BJ (cell line): Measurements from ENCODE around the gene TAF11. TPM values are rescaled to one million over a fixed set of nuclear protein-coding genes. Genes with fewer than 3 reads are reported as not detected.
"Not testable (repeated sequence)": the region's sequence is repeated elsewhere in the genome, so short reads cannot be mapped to it uniquely, and the experiment has no call there.

Source experiments
- CTCF ChIA-PET: fragments of 350-600 bp; formaldehyde crosslinking; extraction: SDS; loops from one replicate; lab custom pipeline; 2021; ENCODE audit warnings: antibody characterized with exemption, inconsistent platforms; lab: Yijun Ruan, JAX
- POLR2A ChIA-PET: fragments of 300-600 bp; sonication (Branson Sonifier 250); formaldehyde crosslinking; extraction: SDS; loops from one replicate; lab custom pipeline; 2021; ENCODE audit warnings: antibody characterized with exemption; lab: Charles Lee
- DNase-seq: peaks from one replicate; pipeline ENCODE4 v3.0.0-alpha.2; 2011; ENCODE audit warnings: low read depth
- H3K27me3 ChIP-seq: 2 replicates; pipeline ENCODE4 v1.6.0; 2011; ENCODE audit warnings: low read length; ENCODE audit not compliant: control insufficient read depth, insufficient read depth
- H3K36me3 ChIP-seq: 2 replicates; pipeline ENCODE4 v1.5.1; 2011; ENCODE audit warnings: low read length; ENCODE audit not compliant: control insufficient read depth, insufficient read depth
- H3K4me3 ChIP-seq: 2 replicates; pipeline ENCODE4 v1.5.1; 2011; ENCODE audit warnings: low read depth, mild to moderate bottlenecking, control low read depth, low read length
- polyA plus RNA-seq: library from polyadenylated mRNA; depleted of rRNA; stranded (reverse); fragments of >200 nt; gene quantifications from 2 replicates; pipeline ENCODE4 v1.2.3, GENCODE V29; 2011
- TF ChIP-seq, protein P1 (sequence below): IDR thresholded peaks from 2 replicates; pipeline ENCODE4 v1.5.1; 2011; ENCODE audit warnings: low read depth, mild to moderate bottlenecking, control low read depth, inconsistent platforms, low read length, moderate library complexity; ENCODE audit not compliant: insufficient read depth

Gene TAF11
- polyA plus RNA-seq, 1 experiment: 15.2 TPM

DNA sequence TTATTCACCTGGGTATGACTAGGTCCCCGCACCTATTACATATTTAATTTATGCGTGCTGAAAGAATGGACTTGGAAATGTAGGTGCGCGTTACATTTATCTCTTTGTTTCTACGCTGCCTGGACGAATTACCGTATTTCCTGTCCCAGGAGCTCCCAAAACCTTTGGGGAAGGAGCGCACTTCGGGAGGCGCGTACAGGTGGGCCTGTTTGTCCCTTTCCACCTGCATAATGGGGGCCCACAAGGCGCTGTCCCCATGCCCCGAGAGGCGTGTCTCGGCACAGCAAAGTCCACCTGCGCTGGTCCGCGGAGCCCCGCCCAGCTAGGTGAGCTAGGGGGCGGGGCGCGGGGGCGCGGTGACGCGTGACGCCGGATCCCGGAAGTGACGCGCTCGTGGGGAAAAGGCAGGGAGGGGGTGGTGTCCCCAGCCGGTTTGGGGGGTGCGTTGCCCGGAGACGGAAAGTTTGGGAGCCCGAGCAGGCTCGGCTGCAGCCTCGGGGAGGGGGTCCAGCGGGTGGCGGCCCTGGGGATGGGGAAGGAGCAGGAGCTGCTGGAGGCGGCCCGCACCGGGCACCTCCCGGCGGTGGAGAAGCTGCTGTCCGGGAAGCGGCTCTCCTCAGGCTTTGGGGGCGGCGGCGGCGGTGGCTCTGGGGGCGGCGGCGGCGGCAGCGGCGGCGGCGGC, 1.2 kb upstream of the TAF11 start, which contains the start of gene ANKS1A:
TSS of gene ANKS1A (plus strand) at position 382 of the 682 bp plus-strand sequence. CDS start at position 530, 148 bp downstream.
- DNase-seq: no peak
- Histone ChIP-seq H3K27me3 (no peaks in the 10 kb centered on the region), H3K4me3 (peak within 1 kb of the TSS; percentile 65), H3K36me3 (no peaks in the 10 kb centered on the region)
- CTCF ChIA-PET: interaction anchor here (0.8 to 2.9 kb wide), 5 partner anchors 8 to 725 kb away, joined by 3 to 11 read pairs (median 3); no protein-coding TSS in a partner anchor
- TF ChIP-seq, protein P1, sequence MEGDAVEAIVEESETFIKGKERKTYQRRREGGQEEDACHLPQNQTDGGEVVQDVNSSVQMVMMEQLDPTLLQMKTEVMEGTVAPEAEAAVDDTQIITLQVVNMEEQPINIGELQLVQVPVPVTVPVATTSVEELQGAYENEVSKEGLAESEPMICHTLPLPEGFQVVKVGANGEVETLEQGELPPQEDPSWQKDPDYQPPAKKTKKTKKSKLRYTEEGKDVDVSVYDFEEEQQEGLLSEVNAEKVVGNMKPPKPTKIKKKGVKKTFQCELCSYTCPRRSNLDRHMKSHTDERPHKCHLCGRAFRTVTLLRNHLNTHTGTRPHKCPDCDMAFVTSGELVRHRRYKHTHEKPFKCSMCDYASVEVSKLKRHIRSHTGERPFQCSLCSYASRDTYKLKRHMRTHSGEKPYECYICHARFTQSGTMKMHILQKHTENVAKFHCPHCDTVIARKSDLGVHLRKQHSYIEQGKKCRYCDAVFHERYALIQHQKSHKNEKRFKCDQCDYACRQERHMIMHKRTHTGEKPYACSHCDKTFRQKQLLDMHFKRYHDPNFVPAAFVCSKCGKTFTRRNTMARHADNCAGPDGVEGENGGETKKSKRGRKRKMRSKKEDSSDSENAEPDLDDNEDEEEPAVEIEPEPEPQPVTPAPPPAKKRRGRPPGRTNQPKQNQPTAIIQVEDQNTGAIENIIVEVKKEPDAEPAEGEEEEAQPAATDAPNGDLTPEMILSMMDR: no peak
- POLR2A ChIA-PET: no interaction called here

DNA sequence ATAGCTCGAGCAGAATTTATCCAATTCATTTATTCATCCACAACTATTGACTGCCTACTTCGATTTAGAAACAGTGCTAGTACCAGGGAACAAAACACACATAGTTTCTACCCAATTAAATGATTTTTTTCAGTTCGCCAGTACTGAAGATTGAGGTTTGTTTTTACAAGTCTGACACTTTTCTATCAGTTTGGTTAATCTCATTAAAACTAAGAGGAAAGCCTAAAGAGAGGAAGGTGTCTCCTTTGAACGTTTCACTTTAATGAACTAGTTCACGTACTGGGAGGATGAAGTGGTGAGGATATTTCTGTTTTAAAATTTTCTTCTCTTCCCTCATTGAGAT, 643 bp upstream of the TAF11 start:
- ChIA-PET POLR2A (interaction anchor here (0.5 to 0.8 kb wide), 2 partner anchors 34 to 131 kb away, joined by 3 to 19 read pairs; partner anchors contain the start of gene SNRPC), CTCF (interaction anchor here (0.8 to 2.9 kb wide), 5 partner anchors 9 to 725 kb away, joined by 3 to 11 read pairs (median 3); no protein-coding TSS in a partner anchor)
- H3K36me3 ChIP-seq: no peaks in the 10 kb centered on the region
- H3K27me3 ChIP-seq: no peaks in the 10 kb centered on the region
- H3K4me3 ChIP-seq: peak overlapping the region; percentile 65
- no peak for DNase-seq
- TF ChIP-seq, protein P1: no peak

DNA sequence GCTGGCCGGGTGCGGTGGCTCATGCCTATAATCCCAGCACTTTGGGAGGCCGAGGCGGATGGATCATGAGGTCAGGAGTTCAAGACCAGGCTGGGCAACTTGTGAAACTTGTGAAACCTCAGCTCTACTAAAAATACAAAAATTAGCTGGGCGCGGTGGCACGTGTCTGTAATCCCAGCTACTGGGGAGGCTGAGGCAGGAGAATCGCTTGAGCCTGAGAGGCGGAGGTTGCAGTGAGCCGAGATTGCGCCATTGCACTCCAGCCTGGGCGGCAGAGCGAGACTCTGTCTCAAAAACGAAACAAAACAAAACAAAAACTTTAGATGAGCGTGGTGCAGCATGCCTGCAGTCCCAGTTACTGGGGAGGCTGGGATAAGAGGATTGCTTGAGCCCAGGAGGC, 2.0 kb downstream of the TAF11 start:
- H3K4me3 ChIP-seq, H3K27me3 ChIP-seq, DNase-seq, H3K36me3 ChIP-seq, POLR2A ChIA-PET: not testable (repeated sequence)
- CTCF ChIA-PET: interaction anchor here (1.0 kb wide), 2 partner anchors 159 to 254 kb away, joined by 3 read pairs; no protein-coding TSS in a partner anchor

DNA sequence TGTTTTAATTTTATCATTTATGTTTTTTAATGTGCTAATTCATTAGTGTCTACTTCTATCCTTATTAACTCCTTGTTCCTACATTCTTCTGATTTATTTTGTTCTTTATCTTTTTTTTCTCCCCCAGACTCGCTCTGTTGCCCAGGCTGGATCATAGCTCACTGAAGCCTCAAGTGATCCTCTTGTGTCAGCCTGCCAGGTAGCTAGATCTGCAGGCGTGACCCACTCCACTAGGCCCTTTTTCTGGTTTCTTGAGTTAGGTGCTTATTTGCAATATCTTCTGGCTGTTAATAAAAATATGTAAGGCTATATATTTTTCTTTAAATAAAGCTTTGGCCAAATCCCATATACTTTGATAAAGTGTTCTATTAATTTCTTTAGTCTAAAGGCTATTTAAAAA, 2.8 kb downstream of the TAF11 start:
- Histone ChIP-seq H3K4me3 (no peak overlapping the region), H3K36me3 (peaks cover 1% of the 10 kb centered on the region; the same call in 1 of the 2 replicates), H3K27me3 (no peaks in the 10 kb centered on the region)
- TF ChIP-seq, protein P1: no peak
- ChIA-PET POLR2A (no interaction called here), CTCF (interaction anchor here (0.7 kb wide), 1 partner anchor 9 kb away, joined by 3 read pairs; no protein-coding TSS in a partner anchor)
- DNase-seq: no peak

DNA sequence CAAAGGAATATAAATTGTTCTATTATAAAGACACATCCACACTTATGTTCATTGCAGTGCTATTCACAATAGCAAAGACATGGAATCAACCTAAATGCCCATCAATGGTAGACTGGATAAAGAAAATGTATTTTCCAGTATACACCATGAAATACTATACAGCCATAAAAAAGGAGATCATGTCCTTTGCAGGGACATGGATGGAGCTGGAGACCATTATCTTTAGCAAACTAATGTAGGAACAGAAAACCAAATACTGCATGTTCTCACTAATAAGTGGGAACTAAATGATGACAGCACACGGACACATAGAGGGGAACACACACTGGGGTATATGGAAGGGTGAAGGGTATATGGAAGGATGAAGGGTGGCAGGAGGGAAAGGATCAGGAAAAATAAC, 3.8 kb downstream of the TAF11 start:
- H3K4me3 ChIP-seq, POLR2A ChIA-PET, DNase-seq, H3K27me3 ChIP-seq, H3K36me3 ChIP-seq, CTCF ChIA-PET: not testable (repeated sequence)

DNA sequence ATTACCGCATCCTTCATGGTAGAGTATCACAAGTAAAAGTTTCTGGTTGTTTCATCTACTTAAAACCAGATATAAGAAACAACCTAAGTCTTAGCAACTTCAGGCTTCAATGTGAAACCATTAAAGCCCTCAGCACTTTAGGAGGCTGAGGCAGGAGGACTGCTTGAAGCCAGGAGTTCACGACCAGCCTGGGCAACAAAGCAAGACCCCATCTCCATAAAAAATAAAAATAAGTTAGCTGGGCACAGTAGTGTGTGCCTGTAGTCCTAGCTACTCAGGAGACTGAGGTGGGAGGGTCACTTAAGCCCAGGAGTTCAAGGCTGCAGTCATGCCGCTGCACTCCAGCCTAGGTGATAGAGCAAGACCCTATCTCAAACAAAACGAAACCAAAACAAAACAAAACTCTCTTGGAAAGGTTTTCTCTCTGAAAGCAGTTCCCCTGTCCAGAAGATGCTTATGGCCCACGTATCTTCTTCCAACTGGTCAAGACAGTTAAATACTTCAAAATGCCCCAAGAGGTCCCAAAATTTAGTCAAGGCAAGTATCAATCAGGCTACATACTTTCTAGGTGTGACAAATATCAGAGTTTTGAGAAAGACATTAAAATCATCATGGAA, 9.9 kb downstream of the TAF11 start:
- DNase-seq: no peak
- Histone ChIP-seq H3K36me3 (peaks cover 6% of the 10 kb centered on the region), H3K4me3 (no peak overlapping the region), H3K27me3 (no peaks in the 10 kb centered on the region)
- TF ChIP-seq, protein P1: no peak
- POLR2A ChIA-PET: no interaction called here
- CTCF ChIA-PET: no interaction called here
